Right ventricle myocardium inferior (tissue), 1 donor: ENCODE data around the gene POLE. TPM values are rescaled to one million over a fixed set of nuclear protein-coding genes. Genes with fewer than 3 reads are reported as not detected.
"Not testable (repeated sequence)": the region's sequence is repeated elsewhere in the genome, so short reads cannot be mapped to it uniquely, and the experiment has no call there.

ENCODE experiments used
- ATAC-seq: fragments of 200-7000 bp; cut with Tn5 transposase; one replicate; pipeline ENCODE4 v1.9.1; 2020; ENCODE audit warnings: mild to moderate bottlenecking, moderate library complexity
- DNase-seq: peaks from one replicate; pipeline ENCODE4 v3.0.0; 2021; ENCODE audit errors: missing footprints
- intact Hi-C: fragments of 100-400 bp; cut with DNase I; formaldehyde crosslinking; loops from one replicate; pipeline ENCODE4 v1.11.0; 2022
- total RNA-seq: library from RNA; stranded (reverse); fragmentation: NEBNext Ultra II Directional; extraction: Animal tissue kit (Norgen Biotek cat#: 25700); gene quantifications from one replicate; pipeline ENCODE4 v1.2.1, GENCODE V29; 2021
- donor health status: DM: no; HTN: yes; CAD: no; lungs with severe emphysema.

The POLE gene
- total RNA-seq, 1 donor from 2014 or later = 12.1 TPM

DNA sequence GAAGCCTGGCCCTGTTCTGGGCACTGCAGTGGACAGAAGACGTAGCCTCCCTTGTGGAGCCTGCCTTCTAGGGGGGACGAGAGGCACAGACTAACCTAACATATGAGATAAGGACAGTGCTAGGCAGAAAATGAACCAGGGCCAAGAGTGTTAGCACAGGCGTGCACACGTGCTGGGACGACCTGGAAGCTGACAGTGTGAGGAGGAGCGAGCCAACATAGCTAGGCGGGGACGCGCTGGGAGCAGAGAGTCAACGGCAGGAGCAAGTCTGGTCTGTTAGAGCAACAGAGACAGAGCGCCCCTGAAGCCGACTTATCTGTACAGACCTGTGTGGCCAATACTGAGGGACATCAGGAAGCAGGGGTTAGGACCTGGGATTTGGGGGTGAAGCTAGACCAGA is 8.3 kb upstream of the POLE start:
- peak; percentile 97 for ATAC-seq
- DNase-seq = no peak
- intact Hi-C loops = no loop called here

GRCh38 chr12:132694888-132695287 is 7.7 kb upstream of the POLE start:
- intact Hi-C loops = not testable (repeated sequence)

GRCh38 chr12:132692030-132692429 is 4.9 kb upstream of the POLE start:
- ATAC-seq, intact Hi-C loops, DNase-seq: not testable (repeated sequence)

More at GRCh38 chr12:132694888-132695287, 7.7 kb upstream of the POLE start:
- not testable (repeated sequence) for ATAC-seq, DNase-seq

GRCh38 chr12:132690112-132690511 is 3.0 kb upstream of the POLE start:
- ATAC-seq = no peak
- intact Hi-C loops = no loop called here

GRCh38 chr12:132689227-132689626 is 2.1 kb upstream of the POLE start:
- intact Hi-C loops = loop anchor here (5.0 kb wide), 1 partner anchor 78 kb away; no protein-coding TSS in a partner anchor
- ATAC-seq (no peak), DNase-seq (no peak)

More at GRCh38 chr12:132690112-132690511, 3.0 kb upstream of the POLE start:
- no peak for DNase-seq

- intact Hi-C loops = loop anchor here (5.0 kb wide), 1 partner anchor 80 kb away; no protein-coding TSS in a partner anchor
- DNase-seq (peak; percentile 77), ATAC-seq (no peak)
These were observed 324 bp downstream of the POLE start for GRCh38 chr12:132686825-132687210.

- intact Hi-C loops = loop anchor here (5.0 kb wide), 1 partner anchor 82 kb away; no protein-coding TSS in a partner anchor
- DNase-seq (no peak), ATAC-seq (no peak)
These were observed 1.7 kb downstream of the POLE start for GRCh38 chr12:132685400-132685799.

- intact Hi-C loops = no loop called here
- ATAC-seq (no peak), DNase-seq (no peak)
These were observed 9.7 kb downstream of the POLE start for GRCh38 chr12:132677492-132677891.

GRCh38 chr12:132675757-132676432 is 11.2 kb downstream of the POLE start:
- ATAC-seq = no peak
- intact Hi-C loops = no loop called here

DNA sequence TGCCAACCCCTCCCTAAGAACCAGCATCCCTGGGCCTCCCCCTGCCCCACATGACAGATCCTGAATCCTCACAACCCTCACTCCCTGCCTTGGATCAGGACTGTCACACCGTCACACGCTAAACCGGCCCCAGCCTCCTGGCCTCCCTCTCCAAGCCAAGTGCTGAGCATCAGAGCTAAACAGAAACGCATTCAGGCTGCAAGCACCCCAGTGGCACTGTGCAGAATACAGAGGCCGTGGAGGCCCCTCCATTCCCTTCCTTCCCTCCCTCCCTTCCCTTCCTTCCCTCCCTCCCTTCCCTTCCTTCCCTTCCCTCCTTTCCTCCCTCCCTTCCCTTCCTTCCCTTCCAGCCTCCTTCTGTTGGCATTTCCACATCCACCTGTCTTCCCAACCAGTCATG is 12.6 kb downstream of the POLE start:
- DNase-seq (no peak), ATAC-seq (no peak)
- intact Hi-C loops = no loop called here

More at GRCh38 chr12:132675757-132676432, 11.2 kb downstream of the POLE start:
- no peak for DNase-seq

GRCh38 chr12:132673288-132674179 is 13.6 kb downstream of the POLE start:
- no peak for ATAC-seq
- DNase-seq = no peak
- intact Hi-C loops = no loop called here

- no peak for ATAC-seq
- DNase-seq = no peak
- intact Hi-C loops = no loop called here
These were observed 14.5 kb downstream of the POLE start for GRCh38 chr12:132672678-132673077.

GRCh38 chr12:132672116-132672515 is 15.0 kb downstream of the POLE start:
- no peak for ATAC-seq
- intact Hi-C loops = no loop called here

GRCh38 chr12:132669166-132669879 is 17.8 kb downstream of the POLE start:
- DNase-seq (no peak), ATAC-seq (no peak)
- intact Hi-C loops = no loop called here

More at GRCh38 chr12:132672116-132672515, 15.0 kb downstream of the POLE start:
- DNase-seq = no peak

- ATAC-seq (no peak), DNase-seq (no peak)
- intact Hi-C loops = no loop called here
These were observed 18.7 kb downstream of the POLE start for GRCh38 chr12:132668191-132669088.

DNA sequence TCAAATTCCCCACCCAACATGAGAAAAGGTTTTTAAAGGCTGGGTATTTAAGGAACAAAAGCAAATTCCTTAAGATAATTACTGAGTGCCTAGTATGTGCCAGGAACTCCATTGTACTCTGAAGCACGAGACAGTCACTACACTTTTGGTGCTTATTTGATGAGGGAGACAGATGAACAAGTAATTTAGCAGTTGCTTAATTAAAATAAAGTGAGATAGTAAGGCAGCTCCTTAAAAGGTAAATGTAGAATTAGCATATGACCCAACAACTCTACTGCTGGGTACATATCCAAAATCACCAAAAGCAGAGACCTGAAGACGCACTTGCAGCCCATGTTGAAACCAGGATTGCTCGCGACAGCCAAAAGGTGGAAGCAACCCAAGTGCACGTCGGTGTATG is 21.3 kb downstream of the POLE start:
- no peak for DNase-seq
- ATAC-seq = no peak
- intact Hi-C loops = no loop called here

DNA sequence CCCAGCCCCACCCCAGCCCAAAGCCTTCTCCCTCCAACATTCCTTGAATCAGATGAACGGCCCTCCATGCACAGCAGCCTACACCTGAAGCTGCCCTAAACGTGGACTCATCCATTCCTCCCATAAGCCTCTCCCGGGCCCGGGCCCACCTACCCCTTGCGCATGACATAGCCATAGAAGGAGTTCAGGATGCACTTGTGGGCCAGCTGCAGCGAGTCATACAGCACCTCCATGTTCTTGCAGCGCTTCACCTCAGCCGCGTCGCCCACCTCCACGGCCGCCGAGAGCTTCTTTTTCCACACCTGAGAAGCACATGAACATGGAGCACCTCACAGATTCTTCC is 22.0 kb downstream of the POLE start:
- DNase-seq (no peak), ATAC-seq (no peak)
- intact Hi-C loops = no loop called here
